Measurements from ENCODE around the gene CEBPG. TPM values are rescaled to one million over a fixed set of nuclear protein-coding genes. Genes with fewer than 3 reads are reported as not detected.

Gene CEBPG
- total RNA-seq, 1 donor from 2014 or later, result 39.7 TPM

GRCh38 chr19:33389421-33390100 lies 16.1 kb downstream of the CEBPG start:
- DNase-seq (ENCODE audit: extremely low spot score, unreplicated experiment), result no peak
- peaks cover 23% of the 10 kb centered on the region for H3K4me1 Mint-ChIP-seq (ENCODE audit: unreplicated experiment)
- H3K27me3 Mint-ChIP-seq (ENCODE audit: unreplicated experiment), result no peaks in the 10 kb centered on the region
- TF ChIP-seq, protein P1, sequence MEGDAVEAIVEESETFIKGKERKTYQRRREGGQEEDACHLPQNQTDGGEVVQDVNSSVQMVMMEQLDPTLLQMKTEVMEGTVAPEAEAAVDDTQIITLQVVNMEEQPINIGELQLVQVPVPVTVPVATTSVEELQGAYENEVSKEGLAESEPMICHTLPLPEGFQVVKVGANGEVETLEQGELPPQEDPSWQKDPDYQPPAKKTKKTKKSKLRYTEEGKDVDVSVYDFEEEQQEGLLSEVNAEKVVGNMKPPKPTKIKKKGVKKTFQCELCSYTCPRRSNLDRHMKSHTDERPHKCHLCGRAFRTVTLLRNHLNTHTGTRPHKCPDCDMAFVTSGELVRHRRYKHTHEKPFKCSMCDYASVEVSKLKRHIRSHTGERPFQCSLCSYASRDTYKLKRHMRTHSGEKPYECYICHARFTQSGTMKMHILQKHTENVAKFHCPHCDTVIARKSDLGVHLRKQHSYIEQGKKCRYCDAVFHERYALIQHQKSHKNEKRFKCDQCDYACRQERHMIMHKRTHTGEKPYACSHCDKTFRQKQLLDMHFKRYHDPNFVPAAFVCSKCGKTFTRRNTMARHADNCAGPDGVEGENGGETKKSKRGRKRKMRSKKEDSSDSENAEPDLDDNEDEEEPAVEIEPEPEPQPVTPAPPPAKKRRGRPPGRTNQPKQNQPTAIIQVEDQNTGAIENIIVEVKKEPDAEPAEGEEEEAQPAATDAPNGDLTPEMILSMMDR (IDR thresholded peaks at IDR 0.05), result no peak
- H3K27ac Mint-ChIP-seq (ENCODE audit: unreplicated experiment), result no peak overlapping the region
- H3K9me3 Mint-ChIP-seq (ENCODE audit: unreplicated experiment), result no peaks in the 10 kb centered on the region
- H3K36me3 Mint-ChIP-seq (ENCODE audit: unreplicated experiment), result peaks cover 8% of the 10 kb centered on the region
- H3K4me3 Mint-ChIP-seq (ENCODE audit: unreplicated experiment), result no peak overlapping the region

DNA sequence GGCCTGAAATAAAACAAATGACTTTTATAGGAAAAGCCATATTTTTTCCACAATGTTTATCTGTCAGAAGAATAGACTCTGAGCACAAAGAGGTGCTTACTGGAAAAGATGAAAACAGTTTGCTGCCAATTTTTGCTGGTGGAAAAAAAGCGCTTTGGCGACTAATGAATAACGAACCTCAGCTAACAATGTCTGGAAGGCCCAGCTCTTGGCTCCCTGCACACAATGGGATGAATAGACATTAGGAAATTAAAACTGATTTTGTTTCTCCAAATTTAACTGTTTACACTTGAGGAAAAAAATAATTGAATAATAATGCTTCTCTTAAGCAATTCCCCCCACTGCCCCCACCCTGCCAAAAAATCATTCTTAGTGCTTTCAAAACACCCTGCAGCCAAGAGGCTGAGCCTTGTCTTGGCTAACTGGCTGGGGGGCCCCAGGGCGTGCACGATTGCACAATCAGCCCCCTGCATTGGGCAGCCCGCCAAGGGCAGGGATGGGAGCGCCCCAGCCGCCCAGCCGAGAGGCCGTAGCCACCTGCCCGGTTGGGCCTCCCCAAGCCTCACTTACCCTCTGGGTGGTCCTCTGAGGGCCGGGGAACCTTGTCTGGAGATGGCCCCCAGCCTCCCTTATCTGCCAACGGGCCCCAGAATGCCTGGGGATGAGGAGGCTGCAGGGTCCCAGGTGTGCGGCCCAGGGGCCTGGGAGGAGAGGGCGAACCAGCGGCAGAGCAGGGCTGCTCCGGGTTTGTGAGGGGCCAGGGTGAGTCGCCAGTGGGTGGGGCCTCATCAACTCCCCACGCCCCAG lies 16.8 kb downstream of the CEBPG start:
- Mint-ChIP-seq H3K36me3 (ENCODE audit: unreplicated experiment) (peaks cover 8% of the 10 kb centered on the region), H3K27me3 (ENCODE audit: unreplicated experiment) (no peaks in the 10 kb centered on the region), H3K4me3 (ENCODE audit: unreplicated experiment) (no peak overlapping the region), H3K9me3 (ENCODE audit: unreplicated experiment) (no peaks in the 10 kb centered on the region), H3K27ac (ENCODE audit: unreplicated experiment) (no peak overlapping the region), H3K4me1 (ENCODE audit: unreplicated experiment) (peaks cover 31% of the 10 kb centered on the region)
- TF ChIP-seq, protein P1 (IDR thresholded peaks at IDR 0.05), result no peak
- DNase-seq (ENCODE audit: extremely low spot score, unreplicated experiment), result no peak

DNA sequence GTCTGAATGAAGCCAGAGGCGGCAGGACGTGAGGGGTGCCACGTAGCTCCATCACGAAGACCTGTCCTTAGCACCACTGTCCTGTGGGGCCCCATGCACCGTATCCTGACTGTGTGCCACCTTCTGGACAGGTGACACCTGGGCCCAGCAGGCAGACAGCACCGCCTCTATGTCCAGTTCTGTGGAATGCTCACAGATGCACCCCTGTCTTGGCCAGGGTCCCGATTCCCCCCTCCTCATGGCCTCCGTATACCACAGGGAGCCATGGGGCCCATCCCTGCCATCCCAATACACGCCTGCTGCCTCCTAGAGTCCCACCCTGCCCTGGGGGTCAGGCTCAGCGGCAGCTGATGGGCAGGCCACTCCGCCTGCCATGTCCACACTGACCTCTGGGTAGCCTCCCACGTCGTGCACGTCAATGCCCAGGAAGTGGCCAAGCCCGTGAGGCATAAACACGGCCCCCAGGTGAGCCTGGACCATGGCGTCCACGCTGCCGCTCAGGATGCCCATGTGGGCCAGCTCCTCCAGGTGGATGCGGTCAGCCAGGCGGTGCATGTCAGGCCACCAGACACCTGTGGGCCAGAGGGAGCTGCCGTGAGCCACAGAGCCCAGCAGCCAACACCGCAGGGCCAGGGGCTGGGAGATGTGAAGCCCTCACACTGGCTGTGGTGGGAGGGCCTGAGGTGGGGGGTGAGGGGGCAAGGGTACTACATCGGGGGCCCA lies 17.6 kb downstream of the CEBPG start:
- Mint-ChIP-seq H3K9me3 (ENCODE audit: unreplicated experiment) (no peaks in the 10 kb centered on the region), H3K4me3 (ENCODE audit: unreplicated experiment) (no peak overlapping the region), H3K4me1 (ENCODE audit: unreplicated experiment) (peaks cover 37% of the 10 kb centered on the region), H3K27ac (ENCODE audit: unreplicated experiment) (no peak overlapping the region), H3K27me3 (ENCODE audit: unreplicated experiment) (no peaks in the 10 kb centered on the region), H3K36me3 (ENCODE audit: unreplicated experiment) (peaks cover 8% of the 10 kb centered on the region)
- DNase-seq (ENCODE audit: extremely low spot score, unreplicated experiment), result no peak
- TF ChIP-seq, protein P1 (IDR thresholded peaks at IDR 0.05), result no peak

DNA sequence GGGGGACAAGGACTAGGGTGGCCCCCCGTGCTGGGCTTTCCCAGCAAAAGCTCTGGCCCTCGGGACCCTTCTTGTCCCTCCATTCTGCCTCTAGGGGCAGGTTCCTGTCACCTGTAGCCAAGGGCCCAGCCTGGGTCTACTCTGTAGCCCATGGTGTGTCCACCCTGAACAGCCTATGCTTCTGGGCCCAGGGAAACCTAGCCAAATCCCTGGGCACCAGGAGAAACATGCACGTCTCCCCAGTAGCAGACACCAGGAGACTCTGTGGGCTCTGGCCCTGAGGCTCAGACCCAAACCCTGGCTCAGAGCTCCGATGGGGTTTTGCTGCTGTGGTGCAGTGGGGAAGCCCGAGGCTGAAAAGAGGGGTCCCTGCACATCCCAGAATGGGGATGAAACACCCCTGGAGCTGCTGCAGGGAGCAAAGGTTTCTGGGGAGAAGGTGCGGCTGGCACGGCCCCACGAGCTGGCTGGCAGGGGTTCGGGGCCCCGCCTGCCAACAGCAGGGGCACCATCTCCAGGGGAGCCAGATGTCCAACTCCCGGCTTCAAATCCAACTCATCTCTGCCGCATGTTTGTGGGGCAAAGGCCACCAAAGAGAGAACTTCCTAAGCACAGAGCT lies 18.2 kb downstream of the CEBPG start:
- no peak overlapping the region for H3K27ac Mint-ChIP-seq (ENCODE audit: unreplicated experiment)
- no peak overlapping the region for H3K4me3 Mint-ChIP-seq (ENCODE audit: unreplicated experiment)
- no peaks in the 10 kb centered on the region for H3K9me3 Mint-ChIP-seq (ENCODE audit: unreplicated experiment)
- no peaks in the 10 kb centered on the region for H3K27me3 Mint-ChIP-seq (ENCODE audit: unreplicated experiment)
- H3K36me3 Mint-ChIP-seq (ENCODE audit: unreplicated experiment), result peaks cover 6% of the 10 kb centered on the region
- H3K4me1 Mint-ChIP-seq (ENCODE audit: unreplicated experiment), result peaks cover 42% of the 10 kb centered on the region
- TF ChIP-seq, protein P1 (IDR thresholded peaks at IDR 0.05), result no peak
- no peak for DNase-seq (ENCODE audit: extremely low spot score, unreplicated experiment)
